ENCODE measurements around the gene PITRM1.

DNA sequence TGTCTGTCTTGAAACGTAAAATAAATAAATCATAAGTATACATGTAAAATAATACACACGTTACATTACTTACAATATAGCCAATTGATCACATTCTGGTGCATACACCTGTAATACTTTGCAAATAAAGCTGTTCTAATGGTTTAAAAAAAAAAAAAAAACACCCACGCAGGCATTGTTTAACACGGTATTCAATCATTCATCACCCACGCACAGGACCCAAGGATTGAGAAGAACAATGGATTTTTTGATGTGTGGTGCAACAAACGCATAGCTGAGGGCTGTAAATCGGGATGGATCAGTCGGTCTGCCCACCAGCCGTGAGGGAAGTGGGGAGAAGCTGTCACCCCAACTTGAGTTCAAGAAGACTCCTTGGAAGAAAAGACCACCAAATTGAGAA lies 8.7 kb downstream of the PITRM1 start:
- TF ChIP-seq, protein P1, sequence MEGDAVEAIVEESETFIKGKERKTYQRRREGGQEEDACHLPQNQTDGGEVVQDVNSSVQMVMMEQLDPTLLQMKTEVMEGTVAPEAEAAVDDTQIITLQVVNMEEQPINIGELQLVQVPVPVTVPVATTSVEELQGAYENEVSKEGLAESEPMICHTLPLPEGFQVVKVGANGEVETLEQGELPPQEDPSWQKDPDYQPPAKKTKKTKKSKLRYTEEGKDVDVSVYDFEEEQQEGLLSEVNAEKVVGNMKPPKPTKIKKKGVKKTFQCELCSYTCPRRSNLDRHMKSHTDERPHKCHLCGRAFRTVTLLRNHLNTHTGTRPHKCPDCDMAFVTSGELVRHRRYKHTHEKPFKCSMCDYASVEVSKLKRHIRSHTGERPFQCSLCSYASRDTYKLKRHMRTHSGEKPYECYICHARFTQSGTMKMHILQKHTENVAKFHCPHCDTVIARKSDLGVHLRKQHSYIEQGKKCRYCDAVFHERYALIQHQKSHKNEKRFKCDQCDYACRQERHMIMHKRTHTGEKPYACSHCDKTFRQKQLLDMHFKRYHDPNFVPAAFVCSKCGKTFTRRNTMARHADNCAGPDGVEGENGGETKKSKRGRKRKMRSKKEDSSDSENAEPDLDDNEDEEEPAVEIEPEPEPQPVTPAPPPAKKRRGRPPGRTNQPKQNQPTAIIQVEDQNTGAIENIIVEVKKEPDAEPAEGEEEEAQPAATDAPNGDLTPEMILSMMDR (IDR thresholded peaks at IDR 0.05; ENCODE audit: insufficient read depth, low read depth, low read length) = no peak
- TF ChIP-seq EZH2 (IDR thresholded peaks at IDR 0.05; ENCODE audit: insufficient read depth, low read length) = no peak

All from astrocyte (in vitro differentiated cells and primary cell).